ENCODE measurements around the gene ZDHHC7. TPM values are rescaled to one million over a fixed set of nuclear protein-coding genes. Genes with fewer than 3 reads are reported as not detected.

The ZDHHC7 gene
- total and polyA plus RNA-seq, 2 of the 8 experiments (the other 6 are each of a cell fraction or from before 2014, with no cell fraction given) = 40.5 to 56.3 TPM

GRCh38 chr16:84930298-84931106 lies 80.8 kb downstream of the ZDHHC7 start:
- Histone ChIP-seq H3K4me2 (ENCODE audit: insufficient read depth in 1 of 2, low read depth in 2 of 2, low read length in 2 of 2) (no peak overlapping the region), H3K36me3 (ENCODE audit: control insufficient read depth in 2 of 4, insufficient read depth in 4 of 4, low read length in 3 of 4) (no peaks in the 10 kb centered on the region), H3K23ac (ENCODE audit: insufficient read length) (no peak overlapping the region), H3K4ac (replicated peaks; ENCODE audit: insufficient read length, low read depth, low read length) (no peak overlapping the region), H2BK120ac (replicated peaks; ENCODE audit: low read depth, low read length) (no peak overlapping the region), H2BK5ac (ENCODE audit: low read depth, low read length) (no peak overlapping the region), H3K27me3 (replicated peaks in 1 of 4; ENCODE audit: control insufficient read depth in 3 of 4, extremely low read depth in 1 of 4, insufficient read depth in 3 of 4, low read length in 3 of 4) (no peaks in the 10 kb centered on the region), H3K4me1 (replicated peaks in 1 of 4; ENCODE audit: control insufficient read depth in 3 of 4, insufficient read depth in 4 of 4, low read length in 3 of 4) (no peaks in the 10 kb centered on the region), H3K79me1 (ENCODE audit: low read depth, low read length) (no peaks in the 10 kb centered on the region), H3K9ac (replicated peaks in 1 of 4; ENCODE audit: extremely low read depth in 1 of 4, low read depth in 3 of 4, low read length in 3 of 4) (no peak overlapping the region; a peak in 1 of 7 replicates), H3K4me3 (ENCODE audit: extremely low read depth in 1 of 4, insufficient read depth in 2 of 4, low read depth in 3 of 4, low read length in 4 of 4) (no peak overlapping the region), H3K27ac (ENCODE audit: low read depth, low read length) (no peak overlapping the region), H2BK12ac (ENCODE audit: low read depth, low read length) (no peak overlapping the region), H3K56ac (replicated peaks; ENCODE audit: insufficient read length, low read depth, low read length) (peak overlapping the region; percentile 54), H3K9me3 (ENCODE audit: insufficient read depth in 2 of 2, low read depth in 1 of 2, low read length in 1 of 2) (0 out of 4 replicates have a peak, but pooled peaks cover 0 to 3% of the 10 kb centered on the region in 2 experiments), H4K5ac (ENCODE audit: insufficient read length, low read depth, low read length) (no peak overlapping the region), H2AK5ac (ENCODE audit: low read depth, low read length) (no peak overlapping the region), H4K20me1 (replicated peaks in 1 of 2; ENCODE audit: control insufficient read depth in 1 of 2, insufficient read depth in 2 of 2, low read length in 2 of 2) (peaks cover 0 to 2% of the 10 kb centered on the region in 2 experiments), H3K23me2 (ENCODE audit: low read depth, low read length) (peaks cover 7% of the 10 kb centered on the region; the same call in 1 of the 2 replicates), H2AFZ (ENCODE audit: low read length) (no peak overlapping the region), H3K79me2 (ENCODE audit: control insufficient read depth in 1 of 2, insufficient read depth in 2 of 2, low read length in 2 of 2) (no peaks in the 10 kb centered on the region), H4K91ac (replicated peaks; ENCODE audit: insufficient read length, low read length) (no peak overlapping the region), H2BK20ac (ENCODE audit: low read length) (no peak overlapping the region), H3K14ac (ENCODE audit: insufficient read length) (no peak overlapping the region), H3K18ac (ENCODE audit: extremely low read depth, low read length) (no peak overlapping the region), H4K8ac (ENCODE audit: extremely low read depth, insufficient read depth, low read length) (peak overlapping the region; percentile 42; the same call in 1 of the 2 replicates), H2BK15ac (ENCODE audit: low read length) (no peak overlapping the region)
- no peak for FAIRE-seq
- DNase-seq (ENCODE audit: low read depth in 1 of 2, low spot score in 2 of 2) = no peak
- CTCF ChIA-PET (ENCODE audit: partially characterized antibody) = interaction anchor here (0.9 to 6.3 kb wide), 10 partner anchors 14 to 192 kb away, joined by 3 to 170 read pairs (median 4); no protein-coding TSS in a partner anchor
- TF ChIP-seq BACH1 (IDR thresholded peaks at IDR 0.05; ENCODE audit: low read length) = peak; percentile 48
- peak in 1 of 2 experiments; percentile 50; a peak in 2 of 4 replicates for TF ChIP-seq HDAC2 (IDR thresholded peaks at IDR 0.05; ENCODE audit: borderline replicate concordance in 1 of 2, low read depth in 2 of 2, low read length in 2 of 2)
- no peak for TF ChIP-seq YY1 (IDR thresholded peaks at IDR 0.05; ENCODE audit: low read depth, low read length)
- TF ChIP-seq SUZ12 (IDR thresholded peaks at IDR 0.05; ENCODE audit: low read length) = peak; percentile 42; the same call in 1 of the 2 replicates
- POLR2A ChIA-PET (ENCODE audit: partially characterized antibody) = interaction anchor here (0.7 kb wide), 1 partner anchor 11 kb away, joined by 3 read pairs; no protein-coding TSS in a partner anchor
- WGBS, 2 experiments (ENCODE audit: extremely low coverage in 1 of 2, insufficient coverage in 1 of 2, insufficient read length in 1 of 2, insufficient replicate concordance in 2 of 2, low coverage in 1 of 2, low lambda C conversion rate in 2 of 2, missing lambda C conversion rate in 1 of 2) = 89% methylated on average over 6 of the region's 8 CpGs; no CpG with 5 or more reads in 1 of the 2 experiments

All from H1 (cell line).